GM12892 (cell line): ENCODE results near the gene TOMM5.

ENCODE experiments used
- POLR2A ChIP-seq: IDR thresholded peaks from 2 replicates; pipeline ENCODE4 v1.6.1; 2011; ENCODE audit warnings: low read depth, low read length, control low read depth
- POLR2AphosphoS5 ChIP-seq: IDR thresholded peaks from 2 replicates; pipeline ENCODE4 v1.6.1; 2011; ENCODE audit warnings: low read depth, low read length, control low read depth
- TAF1 ChIP-seq: IDR thresholded peaks from 2 replicates; pipeline ENCODE4 v1.6.1; 2011; ENCODE audit warnings: low read depth, mild to moderate bottlenecking, control low read depth, low read length, borderline replicate concordance

GRCh38 chr9:37571282-37571681 is 21.1 kb downstream of the TOMM5 start:
- TF ChIP-seq POLR2AphosphoS5 (no peak), POLR2A (no peak), TAF1 (no peak)
